Uterus (tissue), 4 donors: ENCODE measurements around the gene MIGA1. TPM values are rescaled to one million over a fixed set of nuclear protein-coding genes. Genes with fewer than 3 reads are reported as not detected.
"Not testable (repeated sequence)": the region's sequence is repeated elsewhere in the genome, so short reads cannot be mapped to it uniquely, and the experiment has no call there.

Experiments used
- DNase-seq, 2 donors: peaks; one replicate each; pipeline ENCODE4 v3.0.0-alpha.2; 2019 to 2020
- H3K27ac ChIP-seq, 2 donors: fragments of 200-600 bp; sonication (generic); 1 replicate in 1 of 2; 2 replicates in 1 of 2; pipeline ENCODE4 v1.5.1; 2016 to 2018
- H3K27me3 ChIP-seq, 2 donors: fragments of 200-600 bp; sonication (generic); one replicate each; pipeline ENCODE4 v1.5.1; 2018 to 2019; ENCODE audit warnings: control low read depth in 1 of 2
- H3K36me3 ChIP-seq, 2 donors: fragments of 200-600 bp; sonication (generic); one replicate each; pipeline ENCODE4 v1.5.1; 2019; ENCODE audit warnings: control low read depth in 1 of 2
- H3K4me1 ChIP-seq, 2 donors: fragments of 200-600 bp; sonication (generic); one replicate each; pipeline ENCODE4 v1.5.1; 2018 to 2019; ENCODE audit warnings: control low read depth in 1 of 2
- H3K4me3 ChIP-seq, 2 donors: fragments of 200-600 bp; sonication (generic); 1 replicate in 1 of 2; 2 replicates in 1 of 2; pipeline ENCODE4 v1.5.1; 2018 to 2019; ENCODE audit warnings: mild to moderate bottlenecking in 1 of 2
- H3K9me3 ChIP-seq, 2 donors: fragments of 200-600 bp; sonication (generic); one replicate each; pipeline ENCODE4 v1.5.1; 2019; ENCODE audit warnings: control low read depth in 1 of 2
- CTCF ChIP-seq, 4 experiments: fragments of 200-600 bp in 2 of 4; fragments of 450-650 bp in 2 of 4; sonication (generic) in 2 of 4; IDR thresholded peaks; one replicate each; pipeline ENCODE4 v1.5.1; 2016 to 2019; ENCODE audit warnings: antibody characterized with exemption in 4 of 4, mild to moderate bottlenecking in 2 of 4, moderate library complexity in 1 of 4
- POLR2A ChIP-seq, 2 donors: fragments of 450-650 bp; IDR thresholded peaks; one replicate each; pipeline ENCODE4 v1.6.1; 2016; ENCODE audit warnings: antibody characterized with exemption in 2 of 2, mild to moderate bottlenecking in 1 of 2, moderate library complexity in 1 of 2
- intact Hi-C: fragments of 100-400 bp; cut with DNase I; formaldehyde crosslinking; loops from one replicate; pipeline ENCODE4 v1.15.1; 2023; ENCODE audit warnings: low total_unique reads
- total RNA-seq, 4 donors: library from RNA; depleted of rRNA in 3 of 4; stranded (reverse); fragments of >200 nt in 3 of 4; gene quantifications; one replicate each; pipeline versions ENCODE4 v1.1.0 to v1.2.4, GENCODE V29; 2014 to 2023
- donor health status: DM: yes; HTN: yes; CAD: no.

The MIGA1 gene
- total RNA-seq, 4 donors from 2014 or later, result 3.8 to 36.6 (median 22.9) TPM

DNA sequence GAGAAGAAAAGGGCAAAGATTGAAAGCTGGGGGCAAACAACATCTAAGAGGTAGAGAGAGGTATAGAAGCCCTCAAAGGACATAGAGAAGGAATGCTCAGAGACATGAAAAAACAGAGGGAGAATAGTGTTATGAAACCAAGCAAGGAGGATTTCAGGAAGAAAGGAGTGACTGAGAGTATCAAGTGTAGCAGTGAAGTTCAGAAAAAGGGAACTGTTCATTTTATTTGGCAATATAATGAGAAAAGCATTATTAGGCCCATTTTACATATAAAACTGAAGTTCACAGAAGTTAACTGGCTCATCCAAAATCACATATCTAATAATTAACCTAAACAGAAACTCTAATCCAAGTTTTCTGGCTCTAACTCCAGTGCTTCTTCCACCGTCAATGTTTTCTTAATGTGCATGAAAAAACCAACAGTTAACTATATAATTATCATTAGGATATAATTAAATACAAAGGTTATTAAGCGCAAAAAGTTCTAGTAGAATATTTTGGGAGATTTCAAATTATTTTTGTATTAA is 126.6 kb downstream of the MIGA1 start:
- Histone ChIP-seq H3K27me3 (no peaks in the 10 kb centered on the region), H3K36me3 (no peaks in the 10 kb centered on the region), H3K27ac (no peak overlapping the region), H3K4me1 (no peaks in the 10 kb centered on the region), H3K9me3 (no peaks in the 10 kb centered on the region), H3K4me3 (no peak overlapping the region)
- TF ChIP-seq POLR2A (IDR thresholded peaks at IDR 0.05), result no peak
- TF ChIP-seq CTCF (IDR thresholded peaks at IDR 0.05), result no peak
- intact Hi-C loops, result no loop called here
- no peak for DNase-seq

DNA sequence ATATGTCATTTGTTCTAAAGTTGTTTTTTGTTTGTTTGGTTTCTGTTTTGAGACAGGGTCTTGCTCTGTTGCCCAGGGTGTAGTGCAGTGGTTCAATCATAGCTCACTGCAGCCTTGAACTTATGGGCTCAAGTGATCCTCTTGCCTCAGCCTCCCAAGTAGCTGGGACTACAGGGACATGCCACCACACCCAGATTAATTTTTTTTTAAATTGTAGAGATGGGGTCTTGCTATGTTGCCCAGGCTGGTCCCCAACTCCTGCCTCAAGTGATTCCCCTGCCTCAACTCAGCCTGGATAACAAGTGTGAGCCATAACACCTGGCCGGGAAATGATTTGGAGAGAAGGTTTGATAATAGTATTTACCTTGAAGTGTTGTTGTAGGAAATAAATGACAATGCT is 127.2 kb downstream of the MIGA1 start:
- intact Hi-C loops, result no loop called here
- no peak for DNase-seq
- H3K4me3 ChIP-seq, result no peak overlapping the region
- no peak for TF ChIP-seq CTCF (IDR thresholded peaks at IDR 0.05)
- no peak for TF ChIP-seq POLR2A (IDR thresholded peaks at IDR 0.05)
- no peaks in the 10 kb centered on the region for H3K27me3 ChIP-seq
- no peaks in the 10 kb centered on the region for H3K4me1 ChIP-seq
- H3K9me3 ChIP-seq, result no peaks in the 10 kb centered on the region
- no peak overlapping the region for H3K27ac ChIP-seq
- H3K36me3 ChIP-seq, result no peaks in the 10 kb centered on the region

DNA sequence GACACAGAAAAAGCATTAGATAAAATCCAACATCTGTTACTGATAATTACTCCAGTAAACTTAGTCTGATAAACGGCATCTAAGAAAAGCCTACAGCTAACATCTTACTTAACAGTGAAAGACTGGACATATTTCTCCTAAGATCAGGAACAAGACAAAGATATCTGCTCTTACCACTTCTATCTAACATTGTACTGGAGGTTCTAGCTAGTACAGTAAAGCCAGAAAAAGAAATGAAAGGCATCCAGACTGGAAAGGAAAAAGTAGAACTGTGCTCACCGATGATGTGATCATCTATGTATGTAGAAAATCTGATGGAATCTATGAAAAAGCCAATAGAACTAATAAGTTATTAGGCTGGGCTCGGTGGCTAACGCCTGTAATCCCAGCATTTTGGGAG is 130.7 kb downstream of the MIGA1 start:
- no peak overlapping the region for H3K4me3 ChIP-seq

DNA sequence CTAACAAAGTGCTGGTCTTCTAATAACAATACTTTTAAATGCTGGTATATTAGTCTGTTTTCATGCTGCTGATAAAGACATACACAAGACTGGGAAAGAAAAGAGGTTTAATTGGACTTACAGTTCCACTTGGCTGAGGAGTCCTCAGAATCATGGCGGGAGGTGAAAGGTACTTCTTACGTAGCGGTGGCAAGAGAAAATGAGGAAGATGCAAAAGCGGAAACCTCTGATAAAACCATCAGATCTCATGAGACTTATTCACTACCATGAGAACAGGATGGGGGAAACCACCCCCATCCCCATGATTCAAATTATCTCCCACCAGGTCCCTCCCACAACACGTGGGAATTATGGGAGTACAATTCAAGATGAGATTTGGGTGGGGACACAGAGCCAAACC is 139.5 kb downstream of the MIGA1 start:
- DNase-seq, H3K9me3 ChIP-seq, intact Hi-C loops, H3K27me3 ChIP-seq, H3K4me3 ChIP-seq, H3K36me3 ChIP-seq, H3K4me1 ChIP-seq, H3K27ac ChIP-seq: not testable (repeated sequence)

More for the DNA sequence above, 130.7 kb downstream of the MIGA1 start:
- no peaks in the 10 kb centered on the region for H3K9me3 ChIP-seq
- intact Hi-C loops, result no loop called here
- no peak for DNase-seq
- no peaks in the 10 kb centered on the region for H3K4me1 ChIP-seq
- no peak for TF ChIP-seq POLR2A (IDR thresholded peaks at IDR 0.05)
- TF ChIP-seq CTCF (IDR thresholded peaks at IDR 0.05), result no peak
- H3K27me3 ChIP-seq, result no peaks in the 10 kb centered on the region
- H3K36me3 ChIP-seq, result no peaks in the 10 kb centered on the region
- no peak overlapping the region for H3K27ac ChIP-seq

- no peaks in the 10 kb centered on the region for H3K9me3 ChIP-seq
- no peak overlapping the region for H3K4me3 ChIP-seq
- TF ChIP-seq CTCF (IDR thresholded peaks at IDR 0.05), result no peak
- TF ChIP-seq POLR2A (IDR thresholded peaks at IDR 0.05), result no peak
- DNase-seq, result no peak
- intact Hi-C loops, result no loop called here
- peaks cover 0 to 5% of the 10 kb centered on the region in 2 donors for H3K4me1 ChIP-seq
- no peaks in the 10 kb centered on the region for H3K36me3 ChIP-seq
- peak overlapping the region in 1 of 2 donors; percentile 14 for H3K27ac ChIP-seq
- no peaks in the 10 kb centered on the region for H3K27me3 ChIP-seq
These were observed 146.1 kb downstream of the MIGA1 start for GRCh38 chr1:77925518-77925917.

- TF ChIP-seq POLR2A (IDR thresholded peaks at IDR 0.05) (no peak), CTCF (IDR thresholded peaks at IDR 0.05) (no peak)
- Histone ChIP-seq H3K27me3 (no peaks in the 10 kb centered on the region), H3K27ac (peak overlapping the region in 1 of 2 donors; percentile 1), H3K4me1 (peaks cover 0 to 5% of the 10 kb centered on the region in 2 donors), H3K36me3 (no peaks in the 10 kb centered on the region), H3K4me3 (no peak overlapping the region), H3K9me3 (no peaks in the 10 kb centered on the region)
- no peak for DNase-seq
- intact Hi-C loops, result no loop called here
These were observed 146.5 kb downstream of the MIGA1 start for GRCh38 chr1:77925956-77926355.
